Stimulated activated CD4-positive, alpha-beta T cell treated with anti-CD3 and anti-CD28 coated beads, TNF-alpha, amount 100 ng/mL, for 48 hours (primary cell): ENCODE data around the gene SNX4.
A peak's percentile ranks its signal among the peaks of the same experiment; 100 is the strongest.
"Not testable (repeated sequence)": the region's sequence is repeated elsewhere in the genome, so short reads cannot be mapped to it uniquely, and the experiment has no call there.

Experiments
- DNase-seq, 3 donors: peaks; one replicate each; pipeline ENCODE4 v3.0.0-alpha.2; 2020; ENCODE audit warnings: low read depth in 3 of 3

Gene SNX4

GRCh38 chr3:125519678-125520562 is at the start of gene SNX4:
Gene SNX4, minus strand, starts transcription at chr3:125520202. Its CDS starts 30 bp downstream, at chr3:125520172.
- DNase-seq, result peak; percentile 69 to 78 (median 76)

GRCh38 chr3:125556314-125556713 is 36.3 kb upstream of the SNX4 start:
- no peak for DNase-seq

GRCh38 chr3:125552401-125552800 is 32.4 kb upstream of the SNX4 start:
- DNase-seq, result no peak

DNA sequence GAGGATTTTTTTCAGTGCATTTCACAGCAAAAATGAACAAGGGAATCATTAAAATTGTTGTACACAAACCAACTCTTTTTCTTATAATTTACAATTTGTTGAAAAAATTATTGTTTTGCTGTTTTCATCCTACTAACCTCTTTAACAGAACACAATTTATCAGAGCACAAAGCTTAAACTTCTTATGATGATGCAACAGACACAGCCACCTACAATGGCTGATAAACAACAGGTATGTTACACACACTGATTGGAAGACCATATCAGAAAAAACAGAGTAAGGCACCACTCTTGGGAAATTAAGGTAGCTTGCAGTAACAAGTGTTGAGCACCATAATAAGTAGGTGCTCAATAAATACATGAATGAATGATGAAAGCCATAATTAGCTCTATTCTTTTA is 8.9 kb upstream of the SNX4 start:
- DNase-seq, result no peak

DNA sequence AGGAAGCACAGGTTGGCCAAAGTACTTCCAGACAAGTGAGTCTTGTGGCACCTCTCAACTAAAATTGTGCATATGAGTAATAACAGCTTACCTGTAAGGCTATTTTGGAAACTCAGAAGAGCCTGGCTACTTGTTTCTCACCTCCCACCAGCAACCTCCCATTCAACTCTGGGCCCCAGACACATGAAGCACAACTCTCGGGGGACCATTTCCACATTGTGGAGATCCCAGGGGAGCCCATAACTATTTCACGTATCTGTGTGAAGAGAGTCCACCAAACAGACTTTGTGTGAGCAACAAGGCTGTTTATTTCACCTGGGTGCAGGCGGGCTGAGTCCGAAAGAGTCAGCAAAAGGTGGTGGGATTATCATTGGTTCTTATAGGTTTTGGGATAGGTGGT is 5.2 kb upstream of the SNX4 start:
- no peak for DNase-seq

- DNase-seq, result not testable (repeated sequence)
Observed at GRCh38 chr3:125520563-125520919, 539 bp upstream of the SNX4 start.

GRCh38 chr3:125515421-125515820 is 4.6 kb downstream of the SNX4 start:
- DNase-seq, result no peak

DNA sequence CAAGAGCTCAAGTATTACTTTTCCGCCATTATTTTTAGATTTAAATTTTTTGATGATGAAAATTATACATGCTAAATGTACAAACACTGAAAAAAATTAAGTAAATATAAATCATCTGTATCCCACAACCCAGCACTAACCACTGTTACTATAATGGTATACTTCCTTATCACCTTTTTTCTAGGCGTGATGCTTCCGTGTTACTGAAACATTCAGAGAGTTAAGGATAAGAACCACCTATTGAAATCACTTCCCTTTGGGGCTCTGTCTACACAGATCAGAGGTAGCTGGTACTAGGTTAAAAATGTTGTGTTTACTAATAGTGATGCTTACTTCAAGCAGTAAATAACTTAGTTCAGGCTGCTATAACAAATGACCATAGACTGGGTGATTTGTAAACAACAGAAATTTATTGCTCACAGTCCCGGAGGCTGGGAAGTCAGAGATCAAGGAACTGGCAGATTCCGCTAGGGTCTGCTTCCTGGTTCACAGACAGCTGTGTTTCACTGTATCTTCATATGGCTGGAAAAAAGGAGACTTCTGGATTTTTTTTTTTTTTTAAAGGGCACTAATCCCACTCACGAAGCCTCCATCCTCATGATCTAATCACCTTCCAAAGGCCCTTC is 6.4 kb downstream of the SNX4 start:
- no peak for DNase-seq

DNA sequence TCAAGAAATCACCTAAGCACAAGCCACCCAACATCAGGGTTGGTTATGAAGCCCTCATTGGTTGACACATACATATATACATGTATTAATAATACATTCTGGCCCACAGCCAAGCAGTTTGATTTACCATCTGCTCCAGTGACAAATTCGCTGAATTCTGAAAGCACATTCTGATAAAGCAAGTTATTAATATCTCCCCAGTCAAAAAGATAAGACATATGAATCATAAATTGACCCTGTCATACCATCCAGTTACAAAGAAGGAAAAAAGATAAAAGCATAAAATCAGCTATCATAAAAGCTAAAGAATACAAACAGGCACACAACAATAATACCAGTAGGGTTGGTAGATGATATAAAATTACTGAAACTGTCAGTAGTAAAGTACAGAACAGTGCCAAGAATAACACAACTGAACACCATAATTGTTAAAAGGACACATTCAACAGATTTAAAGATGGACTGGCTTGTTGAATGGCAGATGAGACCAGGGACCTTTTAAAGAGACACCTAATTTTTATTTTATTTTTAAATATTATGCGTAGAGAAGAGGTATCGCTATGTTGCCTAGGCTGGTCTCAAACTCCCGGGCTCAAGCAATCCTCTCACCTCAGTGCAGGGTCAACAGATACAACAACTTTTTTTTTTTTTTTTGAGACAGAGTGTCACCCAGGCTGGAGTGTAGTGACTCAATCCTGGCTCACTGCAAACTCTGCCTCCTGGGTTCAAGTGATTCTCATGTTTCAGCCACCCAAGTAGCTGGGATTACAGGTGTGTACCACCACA is 7.7 kb downstream of the SNX4 start:
- peak in 1 of 3 donors; percentile 46 for DNase-seq

DNA sequence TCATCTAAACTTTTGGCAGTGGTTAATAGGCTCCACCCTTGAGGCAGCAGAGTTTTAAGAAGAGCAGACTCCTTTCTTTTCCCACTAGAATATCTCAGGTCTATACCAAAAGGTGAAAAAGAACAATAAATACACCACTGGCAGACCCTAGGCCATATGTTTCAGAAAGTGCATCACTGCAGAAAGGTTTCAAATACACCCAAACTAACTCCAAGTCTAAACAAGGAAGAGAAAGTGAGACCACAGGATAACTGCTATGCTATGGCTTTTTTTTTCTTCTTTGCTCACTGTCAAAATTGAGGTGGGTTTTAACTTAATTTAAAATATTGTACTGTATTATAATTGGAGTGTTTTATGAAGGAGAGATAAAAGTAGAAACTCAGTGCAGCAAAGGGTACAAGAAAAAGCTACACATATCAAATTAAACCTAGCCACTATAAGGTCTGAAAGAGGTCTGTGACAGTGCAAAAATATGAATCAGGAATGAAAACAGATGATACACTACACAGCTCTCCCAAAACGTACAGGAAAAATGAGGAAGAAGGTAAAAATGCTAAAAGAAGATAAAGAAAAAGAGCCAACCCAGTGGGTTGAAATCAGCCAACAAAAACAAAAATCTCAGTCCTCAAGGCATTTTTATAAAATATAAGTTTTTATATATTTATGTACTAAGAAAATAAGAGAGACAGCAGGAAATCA is 8.4 kb downstream of the SNX4 start:
- DNase-seq, result no peak

- no peak for DNase-seq
Observed at GRCh38 chr3:125507128-125507527, 12.9 kb downstream of the SNX4 start.

- DNase-seq, result no peak
Observed at GRCh38 chr3:125498630-125499029, 21.4 kb downstream of the SNX4 start.

DNA sequence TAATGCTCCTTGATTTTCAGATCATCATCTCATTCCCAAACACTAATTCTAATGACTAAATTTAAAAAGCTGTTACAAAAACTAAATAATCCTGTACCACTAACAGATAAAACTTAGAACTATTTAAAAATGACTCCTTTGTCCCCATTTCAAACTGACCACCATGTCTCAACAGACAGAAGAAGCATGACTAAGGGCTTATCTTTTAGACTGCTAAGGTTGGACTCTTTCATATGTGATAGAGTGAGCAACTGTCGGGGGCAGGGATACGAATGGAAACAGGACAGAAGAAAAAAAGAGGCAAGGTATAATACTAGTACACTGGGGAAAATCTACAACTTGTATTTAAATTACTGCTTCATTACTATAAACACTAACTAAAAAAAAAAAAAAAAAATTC is 23.3 kb downstream of the SNX4 start:
- no peak for DNase-seq

DNA sequence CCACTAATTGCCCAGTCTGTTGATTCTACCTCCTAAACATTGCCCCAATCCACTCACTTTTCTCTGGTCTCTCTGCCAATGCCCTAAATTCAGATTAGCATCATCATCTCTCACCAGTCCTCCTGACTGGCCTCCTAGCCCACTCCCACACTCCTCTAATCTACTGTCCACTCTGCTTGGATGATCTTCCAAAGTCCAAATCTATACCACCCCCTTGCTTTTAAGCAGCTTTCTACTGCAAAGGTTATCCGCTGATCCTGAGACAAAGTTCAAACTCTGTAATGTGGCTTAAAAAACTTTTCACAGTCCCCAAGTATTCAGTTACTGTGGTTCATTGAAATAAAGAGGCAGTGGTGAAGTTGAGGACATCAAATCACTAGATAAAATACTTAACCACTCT is 37.6 kb downstream of the SNX4 start:
- DNase-seq, result no peak

DNA sequence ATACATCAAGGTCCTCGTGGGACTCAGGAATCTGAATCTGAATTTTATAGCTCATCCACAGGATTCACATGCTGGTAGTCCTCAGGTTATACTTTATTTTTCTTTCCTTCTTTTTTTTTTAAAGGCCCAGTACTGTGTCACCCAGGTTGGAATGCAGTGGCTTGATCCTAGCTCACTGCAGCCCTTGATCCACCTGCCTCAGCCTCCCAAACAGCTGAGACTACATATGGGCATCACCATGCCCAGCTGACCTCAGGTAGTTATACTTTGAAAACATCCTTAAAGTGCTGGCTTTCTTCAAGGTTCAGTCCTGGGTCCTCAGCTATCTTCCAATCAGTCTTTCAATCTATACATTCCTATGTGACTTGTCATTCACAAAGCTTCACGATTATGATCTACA is 38.2 kb downstream of the SNX4 start:
- DNase-seq, result no peak

- not testable (repeated sequence) for DNase-seq
Observed at GRCh38 chr3:125481375-125481759, 38.6 kb downstream of the SNX4 start.

GRCh38 chr3:125480656-125481374 is 39.2 kb downstream of the SNX4 start:
- no peak for DNase-seq

- no peak for DNase-seq
Observed at GRCh38 chr3:125479091-125479490, 40.9 kb downstream of the SNX4 start.

DNA sequence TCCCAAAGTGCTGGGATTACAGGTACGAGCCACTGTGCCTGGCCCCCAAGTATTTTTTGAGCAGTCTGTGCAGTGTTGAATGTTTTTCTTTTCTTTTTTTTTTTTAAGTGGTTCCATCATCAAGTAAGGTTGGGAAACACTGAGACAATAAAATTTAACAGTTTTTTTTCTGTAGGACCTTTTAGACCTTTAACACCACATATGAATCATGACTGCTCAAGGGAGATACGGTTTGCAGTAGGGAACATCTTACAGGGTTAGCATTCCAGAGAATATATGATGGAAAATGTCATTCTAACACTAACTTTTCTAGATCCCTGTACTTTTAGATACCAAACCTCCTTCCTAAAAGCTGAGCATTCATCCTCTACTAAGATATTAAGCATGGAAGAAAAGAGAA is 41.7 kb downstream of the SNX4 start:
- no peak for DNase-seq

- no peak for DNase-seq
Observed at GRCh38 chr3:125477701-125478100, 42.3 kb downstream of the SNX4 start.

DNA sequence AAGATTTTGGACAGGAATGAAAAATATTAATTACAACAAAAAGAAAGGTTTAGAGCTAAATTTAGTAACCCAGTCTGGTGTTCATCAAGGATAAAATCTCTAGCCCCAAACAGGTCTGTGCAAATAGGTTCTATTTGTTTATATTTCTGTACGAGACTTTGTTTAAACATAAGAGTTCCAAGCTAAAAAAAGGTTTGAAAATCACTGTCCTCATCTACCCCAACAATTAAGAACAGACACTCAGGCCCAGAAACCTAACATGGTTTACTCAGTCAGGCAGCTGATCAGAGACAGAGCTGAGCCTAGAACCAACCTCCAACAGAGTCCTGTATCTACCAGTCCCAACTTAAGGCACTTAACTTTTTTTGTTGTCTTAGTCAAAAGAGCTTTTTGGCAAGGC is 49.3 kb downstream of the SNX4 start:
- no peak for DNase-seq
